Fibroblast of skin of left biceps (primary cell): ENCODE measurements around the gene SLC5A2.

Experiments used
- DNase-seq, 2 experiments: peaks; one replicate each; pipeline ENCODE4 v3.0.0-alpha.2; 2013; ENCODE audit warnings: low read depth in 2 of 2

SLC5A2 gene

GRCh38 chr16:31459687-31460581 is 23.0 kb upstream of the SLC5A2 start:
- DNase-seq, result peak; percentile 97

GRCh38 chr16:31460582-31461002 is 22.3 kb upstream of the SLC5A2 start:
- no peak for DNase-seq

- no peak for DNase-seq
Measured at GRCh38 chr16:31461201-31461920, 21.6 kb upstream of the SLC5A2 start.

- no peak for DNase-seq
Measured at GRCh38 chr16:31461921-31462804, 20.8 kb upstream of the SLC5A2 start.

- no peak for DNase-seq
Measured at GRCh38 chr16:31464348-31464769, 18.6 kb upstream of the SLC5A2 start.

- DNase-seq, result no peak
Measured at GRCh38 chr16:31464781-31465260, 18.1 kb upstream of the SLC5A2 start.

GRCh38 chr16:31465788-31466370 is 17.0 kb upstream of the SLC5A2 start:
- no peak for DNase-seq

GRCh38 chr16:31466381-31466841 is 16.5 kb upstream of the SLC5A2 start:
- DNase-seq, result no peak

- no peak for DNase-seq
Measured at GRCh38 chr16:31467151-31467773, 15.7 kb upstream of the SLC5A2 start.

- DNase-seq, result no peak
Measured at GRCh38 chr16:31467858-31468257, 15.1 kb upstream of the SLC5A2 start.

GRCh38 chr16:31470615-31471014 is 12.3 kb upstream of the SLC5A2 start:
- no peak for DNase-seq

GRCh38 chr16:31471241-31471874 is 11.6 kb upstream of the SLC5A2 start:
- no peak for DNase-seq

GRCh38 chr16:31471875-31472708 is 10.8 kb upstream of the SLC5A2 start, which contains the start of gene TGFB1I1:
Gene TGFB1I1 (plus strand): TSS chr16:31472152. CDS start chr16:31472189, 37 bp downstream.
- DNase-seq, result peak; percentile 69 to 73

- peak; percentile 83 to 85 for DNase-seq
Measured at GRCh38 chr16:31472709-31473203, 10.2 kb upstream of the SLC5A2 start.

GRCh38 chr16:31473264-31473984 is 9.5 kb upstream of the SLC5A2 start:
- no peak for DNase-seq

- DNase-seq, result no peak
Measured at GRCh38 chr16:31474173-31474714, 8.7 kb upstream of the SLC5A2 start.

- no peak for DNase-seq
Measured at GRCh38 chr16:31474773-31475738, 7.9 kb upstream of the SLC5A2 start.
